HepG2 (cell line): ENCODE measurements around the gene FNDC3B. TPM values are rescaled to one million over a fixed set of nuclear protein-coding genes. Genes with fewer than 3 reads are reported as not detected.

Source experiments
- AHR ChIP-seq: IDR thresholded peaks from 2 replicates; pipeline ENCODE4 v1.6.1; 2018; ENCODE audit warnings: missing genetic modification reagents, missing compliant biosample characterization
- BCLAF1 ChIP-seq: fragments of 450-650 bp; IDR thresholded peaks from 2 replicates; pipeline ENCODE4 v1.6.1; 2017; ENCODE audit warnings: mild to moderate bottlenecking
- BRD4 ChIP-seq: sonication (generic); formaldehyde crosslinking; IDR thresholded peaks from 2 replicates; pipeline ENCODE4 v1.4.0; 2020; ENCODE audit warnings: missing genetic modification reagents
- CEBPB ChIP-seq: IDR thresholded peaks from 2 replicates; pipeline ENCODE4 v1.6.1; 2011; ENCODE audit warnings: low read depth, low read length, improper control_type of control experiment, borderline replicate concordance
- CEBPG ChIP-seq: IDR thresholded peaks from 2 replicates; pipeline ENCODE4 v1.6.1; 2016
- FOSL2 ChIP-seq: sonication (generic); formaldehyde crosslinking; IDR thresholded peaks from 2 replicates; pipeline ENCODE4 v1.4.0; 2020; ENCODE audit warnings: missing genetic modification reagents
- GTF2F1 ChIP-seq: fragments of 150-350 bp; IDR thresholded peaks from 2 replicates; pipeline ENCODE4 v1.6.1; 2014; ENCODE audit warnings: low read length
- HMG20A ChIP-seq: IDR thresholded peaks from 2 replicates; pipeline ENCODE4 v1.6.1; 2016; ENCODE audit warnings: borderline replicate concordance
- KDM1A ChIP-seq: IDR thresholded peaks from 2 replicates; pipeline ENCODE4 v1.6.1; 2016; ENCODE audit warnings: missing compliant biosample characterization
- KDM6A ChIP-seq: IDR thresholded peaks from 2 replicates; pipeline ENCODE4 v1.6.1; 2016; ENCODE audit warnings: low read depth
- MLLT10 ChIP-seq: sonication (generic); formaldehyde crosslinking; IDR thresholded peaks from 2 replicates; pipeline ENCODE4 v1.4.0; 2020; ENCODE audit warnings: missing genetic modification reagents
- NR2C2 ChIP-seq: sonication (generic); formaldehyde crosslinking; IDR thresholded peaks from 2 replicates; pipeline ENCODE4 v1.4.0; 2020; ENCODE audit warnings: missing genetic modification reagents, mild to moderate bottlenecking, moderate library complexity, borderline replicate concordance
- POLR2G ChIP-seq: fragments of 200-400 bp; formaldehyde crosslinking; IDR thresholded peaks from 2 replicates; pipeline ENCODE4 v1.6.1; 2018; ENCODE audit warnings: mild to moderate bottlenecking, low read depth, low read length, moderate library complexity
- SALL2 ChIP-seq: sonication (generic); formaldehyde crosslinking; IDR thresholded peaks from 2 replicates; pipeline ENCODE4 v1.8.1; 2023; ENCODE audit warnings: mild to moderate bottlenecking, missing genetic modification reagents, inconsistent platforms
- SCMH1 ChIP-seq: sonication (generic); formaldehyde crosslinking; IDR thresholded peaks from 2 replicates; pipeline ENCODE4 v1.9.0; 2021; ENCODE audit warnings: missing genetic modification reagents, mild to moderate bottlenecking, borderline replicate concordance
- SMAD9 ChIP-seq: sonication (generic); formaldehyde crosslinking; IDR thresholded peaks from 2 replicates; pipeline ENCODE4 v1.5.1; 2020; ENCODE audit warnings: mild to moderate bottlenecking, missing genetic modification reagents
- SP1 ChIP-seq, 2 experiments: fragments of 450-650 bp in 1 of 2; sonication (generic) in 1 of 2; formaldehyde crosslinking in 1 of 2; IDR thresholded peaks; 2 replicates each; pipeline versions ENCODE4 v1.4.0 to v1.6.1; 2016 to 2020; ENCODE audit warnings: missing genetic modification reagents in 1 of 2
- ZNF616 ChIP-seq: sonication (generic); formaldehyde crosslinking; IDR thresholded peaks from 2 replicates; pipeline ENCODE4 v1.5.0; 2020; ENCODE audit warnings: low read depth, mild to moderate bottlenecking, missing genetic modification reagents
- ZNF639 ChIP-seq: conservative IDR thresholded peaks from 2 replicates; pipeline ENCODE4 v1.6.1; 2018; ENCODE audit warnings: missing genetic modification reagents
- ZNF7 ChIP-seq: IDR thresholded peaks from 2 replicates; pipeline ENCODE4 v1.6.1; 2016; ENCODE audit warnings: missing biosample characterization, missing genetic modification reagents
- ZNF761 ChIP-seq: sonication (generic); formaldehyde crosslinking; conservative IDR thresholded peaks from 2 replicates; pipeline ENCODE4 v1.4.0; 2020; ENCODE audit warnings: mild to moderate bottlenecking, missing genetic modification reagents
- ZNF790 ChIP-seq: sonication (generic); formaldehyde crosslinking; IDR thresholded peaks from 2 replicates; pipeline ENCODE4 v1.8.0; 2022; ENCODE audit warnings: missing genetic modification reagents, mild to moderate bottlenecking, borderline replicate concordance
- ZSCAN21 ChIP-seq: sonication (generic); formaldehyde crosslinking; IDR thresholded peaks from 2 replicates; pipeline ENCODE4 v1.8.0; 2022; ENCODE audit warnings: mild to moderate bottlenecking, missing genetic modification reagents, moderate library complexity, borderline replicate concordance
- polyA plus RNA-seq, 8 experiments: library from polyadenylated mRNA; depleted of rRNA in 3 of 8; stranded (reverse) in 7 of 8; unstranded in 1 of 8; fragments of >200 nt; fragmentation: Illumina TruSeq in 4 of 8; extraction: Trizol in 4 of 8; gene quantifications; 2 replicates each; pipeline versions ENCODE4 v1.2.1 to v1.2.3, GENCODE V29; 2011 to 2016; ENCODE audit warnings: low read depth in 4 of 8, missing spikeins in 1 of 8, mixed read lengths in 1 of 8; ENCODE audit not compliant: insufficient read depth in 1 of 8
- total RNA-seq, 5 experiments: library from RNA; depleted of rRNA; stranded (reverse); fragments of >200 nt; fragmentation: Illumina TruSeq; extraction: Trizol; gene quantifications; 2 replicates each; pipeline ENCODE4 v1.2.3, GENCODE V29; 2016; ENCODE audit warnings: low read depth in 1 of 5
- TF ChIP-seq, protein P1 (sequence below), 2 experiments: sonication (generic) in 1 of 2; formaldehyde crosslinking in 1 of 2; IDR thresholded peaks; 2 replicates each; pipeline versions ENCODE4 v1.5.1 to v1.6.1; 2011 to 2020; ENCODE audit warnings: borderline replicate concordance in 1 of 2, low read depth in 1 of 2, low read length in 1 of 2, mild to moderate bottlenecking in 1 of 2, missing genetic modification reagents in 1 of 2, moderate library complexity in 1 of 2

The FNDC3B gene
- total and polyA plus RNA-seq, 2 of the 13 experiments (the other 11 are each of a cell fraction or from before 2014, with no cell fraction given) = 74.8 to 103 TPM

GRCh38 chr3:172203522-172204258, 164.3 kb downstream of the FNDC3B start (continued):
- TF ChIP-seq MLLT10 = no peak
- peak; percentile 54; the same call in 1 of the 2 replicates for TF ChIP-seq KDM6A (CRISPR knock-in tag)
- no peak for TF ChIP-seq ZNF616 (CRISPR knock-in tag)
- TF ChIP-seq BCLAF1 = no peak
- no peak for TF ChIP-seq SCMH1 (CRISPR knock-in tag)
- no peak for TF ChIP-seq SP1 (IDR thresholded peaks at IDR 0.05)
- TF ChIP-seq SP1 (CRISPR knock-in tag; IDR thresholded peaks at IDR 0.05) = no peak
- TF ChIP-seq, protein P1, sequence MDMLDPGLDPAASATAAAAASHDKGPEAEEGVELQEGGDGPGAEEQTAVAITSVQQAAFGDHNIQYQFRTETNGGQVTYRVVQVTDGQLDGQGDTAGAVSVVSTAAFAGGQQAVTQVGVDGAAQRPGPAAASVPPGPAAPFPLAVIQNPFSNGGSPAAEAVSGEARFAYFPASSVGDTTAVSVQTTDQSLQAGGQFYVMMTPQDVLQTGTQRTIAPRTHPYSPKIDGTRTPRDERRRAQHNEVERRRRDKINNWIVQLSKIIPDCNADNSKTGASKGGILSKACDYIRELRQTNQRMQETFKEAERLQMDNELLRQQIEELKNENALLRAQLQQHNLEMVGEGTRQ (IDR thresholded peaks at IDR 0.05; ENCODE audit: low read depth, low read length) = no peak
- TF ChIP-seq, protein P1 (CRISPR knock-in tag; IDR thresholded peaks at IDR 0.05; ENCODE audit: borderline replicate concordance) = no peak
- TF ChIP-seq BRD4 (CRISPR knock-in tag) = no peak
- TF ChIP-seq CEBPB = peak; percentile 61; the same call in 1 of the 2 replicates
- TF ChIP-seq ZNF790 (CRISPR knock-in tag) = no peak
- TF ChIP-seq SALL2 (CRISPR knock-in tag) = peak; percentile 55; the same call in 1 of the 2 replicates
- 0 out of 2 replicates have a peak, but pooled peaks have one; percentile 18 for TF ChIP-seq KDM1A
- TF ChIP-seq FOSL2 = peak; percentile 87
- TF ChIP-seq POLR2G = peak; percentile 41; the same call in 1 of the 2 replicates
- TF ChIP-seq ZNF639 (CRISPR knock-in tag) = peak; percentile 62; the same call in 1 of the 2 replicates
- peak; percentile 77 for TF ChIP-seq CEBPG (CRISPR knock-in tag)
- no peak for TF ChIP-seq ZSCAN21 (CRISPR knock-in tag)
- no peak for TF ChIP-seq AHR
- no peak for TF ChIP-seq ZNF7 (CRISPR knock-in tag)
- TF ChIP-seq SMAD9 (CRISPR knock-in tag) = no peak
- peak; percentile 91 for TF ChIP-seq HMG20A
- 0 out of 2 replicates have a peak, but pooled peaks have one; percentile 41 for TF ChIP-seq NR2C2 (CRISPR knock-in tag)
- TF ChIP-seq GTF2F1 = no peak
- no peak for TF ChIP-seq ZNF761 (CRISPR knock-in tag)
